H1 (cell line): ENCODE measurements around the gene PRR23C. TPM values are rescaled to one million over a fixed set of nuclear protein-coding genes. Genes with fewer than 3 reads are reported as not detected.

Experiments used
- CTCF ChIA-PET: fragments of 300-600 bp; sonication (Branson Sonifier 250); formaldehyde crosslinking; loops from one replicate; lab custom pipeline; 2021; ENCODE audit not compliant: partially characterized antibody; lab: Charles Lee
- POLR2A ChIA-PET: fragments of 300-600 bp; sonication (Branson Sonifier 250); formaldehyde crosslinking; loops from one replicate; lab custom pipeline; 2021; ENCODE audit warnings: inconsistent platforms; ENCODE audit not compliant: partially characterized antibody; lab: Charles Lee
- DNase-seq, 2 experiments: peaks; one replicate each; pipeline versions ENCODE4 v3.0.0 to v3.0.0-alpha.2; 2010 to 2022; ENCODE audit warnings: low spot score in 2 of 2, low read depth in 1 of 2, mixed read lengths in 1 of 2
- FAIRE-seq: peaks from 2 replicates; lab custom pipeline; 2011; peaks lifted over from hg19 to GRCh38; lab: Jason Lieb, UNC
- H2AFZ ChIP-seq: 2 replicates; pipeline ENCODE4 v1.8.1; 2012; ENCODE audit warnings: low read length, inconsistent platforms
- H2AK5ac ChIP-seq: 2 replicates; pipeline ENCODE4 v1.6.1; 2013; ENCODE audit warnings: low read depth, low read length
- H2BK120ac ChIP-seq: replicated peaks from 2 replicates; pipeline ENCODE3; 2013; ENCODE audit warnings: low read depth, low read length, inconsistent platforms
- H2BK12ac ChIP-seq: 2 replicates; pipeline ENCODE4 v1.6.1; 2013; ENCODE audit warnings: low read depth, low read length
- H2BK15ac ChIP-seq: 2 replicates; pipeline ENCODE4 v1.6.1; 2013; ENCODE audit warnings: low read length
- H2BK20ac ChIP-seq: 2 replicates; pipeline ENCODE4 v1.6.1; 2013; ENCODE audit warnings: low read length
- H2BK5ac ChIP-seq: 2 replicates; pipeline ENCODE4 v1.6.1; 2013; ENCODE audit warnings: low read depth, low read length
- H3K14ac ChIP-seq: 2 replicates; pipeline ENCODE4 v1.6.1; 2013; ENCODE audit warnings: inconsistent platforms; ENCODE audit not compliant: insufficient read length
- H3K18ac ChIP-seq: 2 replicates; pipeline ENCODE4 v1.6.1; 2013; ENCODE audit warnings: low read length; ENCODE audit errors: extremely low read depth
- H3K23ac ChIP-seq: 2 replicates; pipeline ENCODE4 v1.6.1; 2013; ENCODE audit warnings: inconsistent platforms; ENCODE audit not compliant: insufficient read length
- H3K23me2 ChIP-seq: 2 replicates; pipeline ENCODE4 v1.6.1; 2013; ENCODE audit warnings: low read depth, low read length
- H3K27ac ChIP-seq: 2 replicates; pipeline ENCODE4 v1.6.1; 2011; ENCODE audit warnings: low read depth, low read length, inconsistent platforms
- H3K27me3 ChIP-seq, 4 experiments: replicated peaks in 1 of 4; 1 replicate in 1 of 4; 2 replicates in 3 of 4; pipeline versions ENCODE4 v1.6.1 to v1.8.1; 2011 to 2013; ENCODE audit warnings: low read length in 3 of 4, mild to moderate bottlenecking in 3 of 4, inconsistent platforms in 2 of 4, mixed read lengths in 2 of 4, moderate library complexity in 1 of 4; ENCODE audit not compliant: control insufficient read depth in 3 of 4, insufficient read depth in 3 of 4; ENCODE audit errors: extremely low read depth in 1 of 4
- H3K36me3 ChIP-seq, 4 experiments: 2 replicates each; pipeline versions ENCODE4 v1.6.1 to v1.8.1; 2011 to 2013; ENCODE audit warnings: mild to moderate bottlenecking in 4 of 4, low read length in 3 of 4, moderate library complexity in 2 of 4, control low read depth in 1 of 4, inconsistent platforms in 1 of 4; ENCODE audit not compliant: insufficient read depth in 4 of 4, control insufficient read depth in 2 of 4
- H3K4ac ChIP-seq: replicated peaks from 2 replicates; pipeline ENCODE3; 2013; ENCODE audit warnings: low read length, low read depth, mixed read lengths, inconsistent platforms; ENCODE audit not compliant: insufficient read length
- H3K4me1 ChIP-seq, 4 experiments: replicated peaks in 1 of 4; 1 replicate in 1 of 4; 2 replicates in 3 of 4; pipeline versions ENCODE4 v1.6.1 to v1.8.1; 2011 to 2013; ENCODE audit warnings: low read length in 3 of 4, inconsistent platforms in 2 of 4, mixed read lengths in 1 of 4; ENCODE audit not compliant: insufficient read depth in 4 of 4, control insufficient read depth in 3 of 4
- H3K4me2 ChIP-seq, 2 experiments: 2 replicates each; pipeline versions ENCODE4 v1.6.1 to v1.8.1; 2011 to 2013; ENCODE audit warnings: low read depth in 2 of 2, low read length in 2 of 2, control low read depth in 1 of 2, inconsistent platforms in 1 of 2, mild to moderate bottlenecking in 1 of 2; ENCODE audit not compliant: insufficient read depth in 1 of 2
- H3K4me3 ChIP-seq, 4 experiments: fragments of 200-600, 300-600 bp in 1 of 4; sonication (generic), shearing (Covaris generic), sonication (Bioruptor Twin) in 1 of 4; 2 replicates each; pipeline versions ENCODE4 v1.5.1 to v1.8.1; 2011 to 2016; ENCODE audit warnings: low read length in 4 of 4, low read depth in 3 of 4, control low read depth in 2 of 4, inconsistent platforms in 2 of 4, mild to moderate bottlenecking in 2 of 4, mixed read lengths in 1 of 4, moderate library complexity in 1 of 4; ENCODE audit not compliant: insufficient read depth in 2 of 4; ENCODE audit errors: extremely low read depth in 1 of 4
- H3K56ac ChIP-seq: replicated peaks from 2 replicates; pipeline ENCODE3; 2013; ENCODE audit warnings: low read depth, mild to moderate bottlenecking, mixed read lengths, low read length, inconsistent platforms; ENCODE audit not compliant: insufficient read length
- H3K79me1 ChIP-seq: 2 replicates; pipeline ENCODE4 v1.6.1; 2013; ENCODE audit warnings: low read depth, low read length, control low read depth
- H3K79me2 ChIP-seq, 2 experiments: 2 replicates each; pipeline versions ENCODE4 v1.6.1 to v1.8.1; 2012 to 2013; ENCODE audit warnings: low read length in 2 of 2, mild to moderate bottlenecking in 2 of 2, inconsistent platforms in 1 of 2; ENCODE audit not compliant: insufficient read depth in 2 of 2, control insufficient read depth in 1 of 2
- H3K9ac ChIP-seq, 4 experiments: replicated peaks in 1 of 4; 1 replicate in 1 of 4; 2 replicates in 3 of 4; pipeline versions ENCODE4 v1.6.1 to v1.8.1; 2011 to 2013; ENCODE audit warnings: low read depth in 3 of 4, low read length in 3 of 4, control low read depth in 2 of 4, mild to moderate bottlenecking in 2 of 4, moderate library complexity in 2 of 4, inconsistent platforms in 1 of 4; ENCODE audit errors: extremely low read depth in 1 of 4
- H3K9me3 ChIP-seq, 2 experiments: 2 replicates each; pipeline versions ENCODE4 v1.6.1 to v1.8.1; 2012 to 2013; ENCODE audit warnings: mild to moderate bottlenecking in 2 of 2, moderate library complexity in 2 of 2, control low read depth in 1 of 2, inconsistent platforms in 1 of 2, low read depth in 1 of 2, low read length in 1 of 2, mixed read lengths in 1 of 2; ENCODE audit not compliant: insufficient read depth in 2 of 2
- H4K20me1 ChIP-seq, 2 experiments: replicated peaks in 1 of 2; 2 replicates each; pipeline versions ENCODE3 to v1.8.1; 2011 to 2013; ENCODE audit warnings: inconsistent platforms in 2 of 2, low read length in 2 of 2, mild to moderate bottlenecking in 1 of 2; ENCODE audit not compliant: insufficient read depth in 2 of 2, control insufficient read depth in 1 of 2
- H4K5ac ChIP-seq: 2 replicates; pipeline ENCODE4 v1.6.1; 2013; ENCODE audit warnings: low read length, low read depth, mixed read lengths, inconsistent platforms; ENCODE audit not compliant: insufficient read length
- H4K8ac ChIP-seq: 2 replicates; pipeline ENCODE4 v1.8.0; 2013; ENCODE audit warnings: mild to moderate bottlenecking, moderate library complexity, low read length, inconsistent platforms; ENCODE audit not compliant: insufficient read depth; ENCODE audit errors: extremely low read depth
- H4K91ac ChIP-seq: replicated peaks from 2 replicates; pipeline ENCODE3; 2013; ENCODE audit warnings: low read length, mixed read lengths, inconsistent platforms; ENCODE audit not compliant: insufficient read length
- CEBPB ChIP-seq: IDR thresholded peaks from 2 replicates; pipeline ENCODE4 v1.6.1; 2012; ENCODE audit warnings: low read depth, low read length
- EZH2 ChIP-seq: fragments of 200-600 bp; sonication (generic); IDR thresholded peaks from 2 replicates; pipeline ENCODE4 v1.7.1; 2012; ENCODE audit warnings: low read depth, mild to moderate bottlenecking, moderate library complexity, low read length, inconsistent platforms; ENCODE audit not compliant: severe bottlenecking
- HDAC6 ChIP-seq: IDR thresholded peaks from one replicate; pipeline ENCODE4 v1.7.1; 2012; ENCODE audit warnings: low read depth, mild to moderate bottlenecking, inconsistent platforms, low read length, moderate library complexity
- KDM5A ChIP-seq: fragments of 200-600 bp; IDR thresholded peaks from 2 replicates; pipeline ENCODE4 v1.7.1; 2012; ENCODE audit warnings: mild to moderate bottlenecking, low read length, inconsistent platforms, mixed read lengths
- MAFK ChIP-seq: IDR thresholded peaks from 2 replicates; pipeline ENCODE4 v1.6.1; 2012; ENCODE audit warnings: low read depth, mild to moderate bottlenecking, improper control_type of control experiment, low read length
- NANOG ChIP-seq: IDR thresholded peaks from 2 replicates; pipeline ENCODE4 v1.6.1; 2011; ENCODE audit warnings: low read length, low read depth, mild to moderate bottlenecking, inconsistent platforms; ENCODE audit not compliant: insufficient read depth, poor library complexity, severe bottlenecking
- POLR2AphosphoS5 ChIP-seq: IDR thresholded peaks from 2 replicates; pipeline ENCODE4 v1.6.1; 2011; ENCODE audit warnings: low read depth, low read length
- SIX5 ChIP-seq: IDR thresholded peaks from 2 replicates; pipeline ENCODE4 v1.6.1; 2011; ENCODE audit warnings: mild to moderate bottlenecking, low read depth, low read length
- SP1 ChIP-seq: IDR thresholded peaks from 2 replicates; pipeline ENCODE4 v1.6.1; 2011; ENCODE audit warnings: low read depth, low read length
- SP4 ChIP-seq: IDR thresholded peaks from 2 replicates; pipeline ENCODE4 v1.6.1; 2012; ENCODE audit warnings: low read length, inconsistent platforms
- SUZ12 ChIP-seq: fragments of 200-600 bp; sonication (generic); IDR thresholded peaks from 2 replicates; pipeline ENCODE4 v1.6.1; 2012; ENCODE audit warnings: mild to moderate bottlenecking, inconsistent platforms, low read length, moderate library complexity, mixed read lengths
- ZNF274 ChIP-seq: IDR thresholded peaks from 2 replicates; pipeline ENCODE4 v1.7.0; 2012; ENCODE audit warnings: low read length, borderline replicate concordance; ENCODE audit errors: extremely low read depth
- WGBS, 2 experiments: shearing (Covaris generic) in 1 of 2; methylation state at CpG; one replicate each; pipeline versions ENCODE4 v1.1.6 to v1.1.7; 2013 to 2015; ENCODE audit warnings: low lambda C conversion rate in 2 of 2, mixed read lengths in 2 of 2, inconsistent platforms in 1 of 2, low coverage in 1 of 2, missing lambda C conversion rate in 1 of 2; ENCODE audit not compliant: insufficient replicate concordance in 2 of 2, insufficient coverage in 1 of 2, insufficient read length in 1 of 2; ENCODE audit errors: extremely low coverage in 1 of 2, missing lambda C conversion rate in 1 of 2; 5-methylcytosine and 5-hydroxymethylcytosine counted together
- polyA plus RNA-seq, 7 experiments: library from polyadenylated mRNA; depleted of rRNA in 3 of 7; stranded (reverse) in 5 of 7; unstranded in 2 of 7; fragments of >200 nt in 5 of 7; fragments of 200-250 nt in 2 of 7; gene quantifications; 1 replicate in 5 of 7; 2 replicates in 1 of 7; 4 replicates in 1 of 7; pipeline versions ENCODE4 v1.2.1 to v1.2.3, GENCODE V29; 2011 to 2013; ENCODE audit warnings: missing spikeins in 2 of 7, mixed read lengths in 2 of 7
- total RNA-seq: library from RNA; stranded (reverse); fragmentation: NEBNext Ultra II Directional; extraction: Animal tissue kit (Norgen Biotek cat#: 25700); gene quantifications from 2 replicates; pipeline ENCODE4 v1.2.1, GENCODE V29; 2021
- TF ChIP-seq, protein P1 (sequence below): IDR thresholded peaks from 2 replicates; pipeline ENCODE4 v1.6.1; 2011; ENCODE audit warnings: low read length, improper control_type of control experiment

The PRR23C gene
- total and polyA plus RNA-seq, 2 of the 8 experiments (the other 6 are each of a cell fraction or from before 2014, with no cell fraction given) = not detected

DNA sequence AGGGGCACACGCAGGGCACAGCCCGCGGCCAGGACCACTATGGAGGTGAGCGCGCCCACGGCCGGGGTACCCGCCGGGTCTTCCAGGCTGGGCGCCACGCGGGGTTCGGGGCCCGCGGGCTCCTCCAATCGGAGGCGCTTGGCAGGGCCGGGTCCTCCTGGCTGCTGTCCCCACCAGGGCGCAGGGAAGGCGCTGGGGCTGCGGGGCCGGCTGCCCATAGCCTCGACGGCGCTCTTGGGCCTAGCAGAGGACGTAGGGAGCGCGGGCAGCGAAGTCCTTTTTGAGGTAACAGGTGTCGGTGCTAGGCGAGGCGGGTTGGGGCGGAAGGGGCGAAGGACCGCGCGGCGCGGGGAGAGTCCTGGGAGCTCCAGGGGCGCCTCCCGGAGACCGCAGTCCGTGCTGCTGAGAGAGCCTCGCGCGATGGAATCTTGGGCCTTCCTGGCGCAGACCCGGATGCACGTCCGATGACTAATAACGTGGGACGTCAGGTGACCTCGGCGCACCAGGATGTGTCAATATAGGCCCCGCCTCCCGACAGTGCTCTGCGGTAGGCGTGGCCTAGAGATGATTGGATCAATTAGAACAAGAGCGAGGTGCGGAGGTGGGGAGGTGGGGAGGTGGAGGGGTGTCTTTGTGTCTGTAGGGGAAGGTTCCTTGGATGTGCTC is 38.5 kb downstream of the PRR23C start, which contains the start of gene PRR23A:
Gene PRR23A, minus strand, starts transcription at position 218 of the 666 bp plus-strand sequence. Its CDS starts 0 bp downstream, at position 218.
- H3K27me3 ChIP-seq = no peaks in the 10 kb centered on the region
- no peak within 1 kb of the TSS for H2BK120ac ChIP-seq
- H3K4me3 ChIP-seq = no peak within 1 kb of the TSS
- no peaks in the 10 kb centered on the region for H3K79me1 ChIP-seq
- H3K23me2 ChIP-seq = no peaks in the 10 kb centered on the region
- H2AFZ ChIP-seq = no peak within 1 kb of the TSS
- no peak within 1 kb of the TSS for H3K4me2 ChIP-seq
- H4K91ac ChIP-seq = no peak within 1 kb of the TSS
- H2BK15ac ChIP-seq = no peak within 1 kb of the TSS
- peaks cover 0 to 11% of the 10 kb centered on the region in 2 experiments; a peak in 1 of 4 replicates for H3K9me3 ChIP-seq
- FAIRE-seq (no peak), DNase-seq (no peak)
- 0 out of 2 replicates have a peak within 1 kb of the TSS, but pooled peaks have one; percentile 35 for H4K8ac ChIP-seq
- no peak within 1 kb of the TSS for H3K14ac ChIP-seq
- no peaks in the 10 kb centered on the region for H4K20me1 ChIP-seq
- no peak within 1 kb of the TSS for H3K4ac ChIP-seq
- ChIA-PET CTCF (interaction anchor here (1.3 to 1.8 kb wide), 2 partner anchors 12 to 106 kb away, joined by 3 to 4 read pairs; no protein-coding TSS in a partner anchor), POLR2A (interaction anchor here (0.9 kb wide), 1 partner anchor 58 kb away, joined by 5 read pairs; no protein-coding TSS in a partner anchor)
- no peak within 1 kb of the TSS for H3K27ac ChIP-seq
- no peak within 1 kb of the TSS for H3K23ac ChIP-seq
- H2BK12ac ChIP-seq = no peak within 1 kb of the TSS
- H2BK5ac ChIP-seq = no peak within 1 kb of the TSS
- no peak within 1 kb of the TSS for H2BK20ac ChIP-seq
- no peak within 1 kb of the TSS for H3K18ac ChIP-seq
- H2AK5ac ChIP-seq = no peak within 1 kb of the TSS
- H3K36me3 ChIP-seq = no peaks in the 10 kb centered on the region
- WGBS, 2 experiments = 95% methylated on average over 26 of the region's 60 CpGs; no CpG with 5 or more reads in 1 of the 2 experiments
- no peak within 1 kb of the TSS for H4K5ac ChIP-seq
- no peak within 1 kb of the TSS for H3K56ac ChIP-seq
- no peak within 1 kb of the TSS for H3K9ac ChIP-seq
- no peaks in the 10 kb centered on the region for H3K79me2 ChIP-seq
- no peaks in the 10 kb centered on the region for H3K4me1 ChIP-seq
- TF ChIP-seq, protein P1, sequence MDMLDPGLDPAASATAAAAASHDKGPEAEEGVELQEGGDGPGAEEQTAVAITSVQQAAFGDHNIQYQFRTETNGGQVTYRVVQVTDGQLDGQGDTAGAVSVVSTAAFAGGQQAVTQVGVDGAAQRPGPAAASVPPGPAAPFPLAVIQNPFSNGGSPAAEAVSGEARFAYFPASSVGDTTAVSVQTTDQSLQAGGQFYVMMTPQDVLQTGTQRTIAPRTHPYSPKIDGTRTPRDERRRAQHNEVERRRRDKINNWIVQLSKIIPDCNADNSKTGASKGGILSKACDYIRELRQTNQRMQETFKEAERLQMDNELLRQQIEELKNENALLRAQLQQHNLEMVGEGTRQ = no peak
- TF ChIP-seq ZNF274 = no peak
- TF ChIP-seq SIX5 = no peak
- no peak for TF ChIP-seq SP1
- no peak for TF ChIP-seq MAFK
- TF ChIP-seq SUZ12 = no peak
- TF ChIP-seq NANOG = no peak
- no peak for TF ChIP-seq POLR2AphosphoS5
- no peak for TF ChIP-seq HDAC6
- TF ChIP-seq EZH2 = no peak
- TF ChIP-seq KDM5A = no peak
- TF ChIP-seq SP4 = no peak
- TF ChIP-seq CEBPB = no peak
